ENCODE data around the gene TMEM94.
A peak's percentile ranks its signal among the peaks of the same experiment; 100 is the strongest.

The TMEM94 gene

GRCh38 chr17:75514919-75515495 lies 58.6 kb downstream of the TMEM94 start (continued):
- peak; percentile 77 for TF ChIP-seq ZNF449 (tag by site-specific recombination; IDR thresholded peaks at IDR 0.05)
- TF ChIP-seq ZBTB7A (tag by site-specific recombination; IDR thresholded peaks at IDR 0.05; ENCODE audit: low read depth) = no peak
- no peak for TF ChIP-seq ZNF585B (tag by site-specific recombination; IDR thresholded peaks at IDR 0.05)
- peak; percentile 6; the same call in 1 of the 2 replicates for TF ChIP-seq ZBTB48 (tag by site-specific recombination; IDR thresholded peaks at IDR 0.05)
- no peak for TF ChIP-seq GFI1B (tag by site-specific recombination; IDR thresholded peaks at IDR 0.05)
- TF ChIP-seq ZNF202 (tag by site-specific recombination; IDR thresholded peaks at IDR 0.05; ENCODE audit: borderline replicate concordance) = no peak
- TF ChIP-seq, protein P1, sequence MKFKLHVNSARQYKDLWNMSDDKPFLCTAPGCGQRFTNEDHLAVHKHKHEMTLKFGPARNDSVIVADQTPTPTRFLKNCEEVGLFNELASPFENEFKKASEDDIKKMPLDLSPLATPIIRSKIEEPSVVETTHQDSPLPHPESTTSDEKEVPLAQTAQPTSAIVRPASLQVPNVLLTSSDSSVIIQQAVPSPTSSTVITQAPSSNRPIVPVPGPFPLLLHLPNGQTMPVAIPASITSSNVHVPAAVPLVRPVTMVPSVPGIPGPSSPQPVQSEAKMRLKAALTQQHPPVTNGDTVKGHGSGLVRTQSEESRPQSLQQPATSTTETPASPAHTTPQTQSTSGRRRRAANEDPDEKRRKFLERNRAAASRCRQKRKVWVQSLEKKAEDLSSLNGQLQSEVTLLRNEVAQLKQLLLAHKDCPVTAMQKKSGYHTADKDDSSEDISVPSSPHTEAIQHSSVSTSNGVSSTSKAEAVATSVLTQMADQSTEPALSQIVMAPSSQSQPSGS (tag by site-specific recombination; IDR thresholded peaks at IDR 0.05; ENCODE audit: low read depth) = no peak
- no peak for TF ChIP-seq ZNF354C (tag by site-specific recombination; IDR thresholded peaks at IDR 0.05; ENCODE audit: borderline replicate concordance, low read depth)
- no peak for TF ChIP-seq ZNF514 (tag by site-specific recombination; IDR thresholded peaks at IDR 0.05)
- TF ChIP-seq ZNF701 (tag by site-specific recombination; IDR thresholded peaks at IDR 0.05) = no peak
- TF ChIP-seq PRDM10 (tag by site-specific recombination; IDR thresholded peaks at IDR 0.05) = peak; percentile 95
- peak; percentile 46 for TF ChIP-seq HIC1 (tag by site-specific recombination; IDR thresholded peaks at IDR 0.05)
- TF ChIP-seq ZNF768 (tag by site-specific recombination; IDR thresholded peaks at IDR 0.05) = no peak
- 0 out of 2 replicates have a peak, but pooled peaks have one; percentile 19 for TF ChIP-seq ZNF10 (tag by site-specific recombination; IDR thresholded peaks at IDR 0.05)
- TF ChIP-seq ZNF664 (tag by site-specific recombination; IDR thresholded peaks at IDR 0.05) = no peak
- no peak for TF ChIP-seq ZNF350 (tag by site-specific recombination; IDR thresholded peaks at IDR 0.05)
- no peak for TF ChIP-seq REPIN1 (tag by site-specific recombination; IDR thresholded peaks at IDR 0.05; ENCODE audit: low read depth)
- no peak for TF ChIP-seq OSR2 (tag by site-specific recombination; IDR thresholded peaks at IDR 0.05)
- TF ChIP-seq GLIS1 (tag by site-specific recombination; IDR thresholded peaks at IDR 0.05) = no peak
- TF ChIP-seq, protein P2, sequence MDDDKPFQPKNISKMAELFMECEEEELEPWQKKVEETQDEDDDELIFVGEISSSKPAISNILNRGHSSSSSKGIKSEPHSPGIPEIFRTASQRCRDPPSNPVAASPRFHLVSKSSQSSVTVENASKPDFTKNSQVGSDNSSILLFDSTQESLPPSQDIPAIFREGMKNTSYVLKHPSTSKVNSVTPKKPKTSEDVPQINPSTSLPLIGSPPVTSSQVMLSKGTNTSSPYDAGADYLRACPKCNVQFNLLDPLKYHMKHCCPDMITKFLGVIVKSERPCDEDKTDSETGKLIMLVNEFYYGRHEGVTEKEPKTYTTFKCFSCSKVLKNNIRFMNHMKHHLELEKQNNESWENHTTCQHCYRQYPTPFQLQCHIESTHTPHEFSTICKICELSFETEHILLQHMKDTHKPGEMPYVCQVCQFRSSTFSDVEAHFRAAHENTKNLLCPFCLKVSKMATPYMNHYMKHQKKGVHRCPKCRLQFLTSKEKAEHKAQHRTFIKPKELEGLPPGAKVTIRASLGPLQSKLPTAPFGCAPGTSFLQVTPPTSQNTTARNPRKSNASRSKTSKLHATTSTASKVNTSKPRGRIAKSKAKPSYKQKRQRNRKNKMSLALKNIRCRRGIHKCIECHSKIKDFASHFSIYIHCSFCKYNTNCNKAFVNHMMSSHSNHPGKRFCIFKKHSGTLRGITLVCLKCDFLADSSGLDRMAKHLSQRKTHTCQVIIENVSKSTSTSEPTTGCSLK (tag by site-specific recombination; IDR thresholded peaks at IDR 0.05) = no peak
- TF ChIP-seq KLF16 (tag by site-specific recombination; IDR thresholded peaks at IDR 0.05) = no peak
- no peak for TF ChIP-seq INSM2 (tag by site-specific recombination; IDR thresholded peaks at IDR 0.05)
- TF ChIP-seq MEIS1 (CRISPR knock-in tag; IDR thresholded peaks at IDR 0.05; ENCODE audit: borderline replicate concordance) = no peak
- TF ChIP-seq, protein P3, sequence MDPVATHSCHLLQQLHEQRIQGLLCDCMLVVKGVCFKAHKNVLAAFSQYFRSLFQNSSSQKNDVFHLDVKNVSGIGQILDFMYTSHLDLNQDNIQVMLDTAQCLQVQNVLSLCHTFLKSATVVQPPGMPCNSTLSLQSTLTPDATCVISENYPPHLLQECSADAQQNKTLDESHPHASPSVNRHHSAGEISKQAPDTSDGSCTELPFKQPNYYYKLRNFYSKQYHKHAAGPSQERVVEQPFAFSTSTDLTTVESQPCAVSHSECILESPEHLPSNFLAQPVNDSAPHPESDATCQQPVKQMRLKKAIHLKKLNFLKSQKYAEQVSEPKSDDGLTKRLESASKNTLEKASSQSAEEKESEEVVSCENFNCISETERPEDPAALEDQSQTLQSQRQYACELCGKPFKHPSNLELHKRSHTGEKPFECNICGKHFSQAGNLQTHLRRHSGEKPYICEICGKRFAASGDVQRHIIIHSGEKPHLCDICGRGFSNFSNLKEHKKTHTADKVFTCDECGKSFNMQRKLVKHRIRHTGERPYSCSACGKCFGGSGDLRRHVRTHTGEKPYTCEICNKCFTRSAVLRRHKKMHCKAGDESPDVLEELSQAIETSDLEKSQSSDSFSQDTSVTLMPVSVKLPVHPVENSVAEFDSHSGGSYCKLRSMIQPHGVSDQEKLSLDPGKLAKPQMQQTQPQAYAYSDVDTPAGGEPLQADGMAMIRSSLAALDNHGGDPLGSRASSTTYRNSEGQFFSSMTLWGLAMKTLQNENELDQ (tag by site-specific recombination; IDR thresholded peaks at IDR 0.05; ENCODE audit: low read depth) = no peak
- no peak for TF ChIP-seq ZNF24 (tag by site-specific recombination; IDR thresholded peaks at IDR 0.05)
